H7 (cell line): ENCODE data around the gene DCC. TPM values are rescaled to one million over a fixed set of nuclear protein-coding genes. Genes with fewer than 3 reads are reported as not detected.

Experiments used
- DNase-seq: peaks from one replicate; pipeline ENCODE4 v3.0.0; 2012
- H3K27me3 ChIP-seq: 2 replicates; pipeline ENCODE4 v1.6.0; 2011; ENCODE audit warnings: mild to moderate bottlenecking, low read length; ENCODE audit not compliant: control insufficient read depth, insufficient read depth
- H3K36me3 ChIP-seq: replicated peaks from 2 replicates; pipeline ENCODE4 v1.5.1; 2011; ENCODE audit warnings: low read length; ENCODE audit not compliant: control insufficient read depth, insufficient read depth
- H3K4me3 ChIP-seq: 2 replicates; pipeline ENCODE4 v1.5.1; 2011; ENCODE audit warnings: low read depth, mild to moderate bottlenecking, control low read depth, low read length, moderate library complexity; ENCODE audit not compliant: insufficient read depth
- total RNA-seq: library from RNA; depleted of rRNA; stranded (reverse); fragments of >200 nt; shearing (Covaris generic); gene quantifications from 2 replicates; pipeline ENCODE4 v1.2.3, GENCODE V29; 2014

Gene DCC
- total RNA-seq, 1 experiment from 2014 or later = 1.3 TPM

GRCh38 chr18:52426041-52426440, 86.0 kb downstream of the DCC start:
- Histone ChIP-seq H3K4me3 (no peak overlapping the region), H3K36me3 (no peaks in the 10 kb centered on the region), H3K27me3 (no peaks in the 10 kb centered on the region)
- no peak for DNase-seq

GRCh38 chr18:52426462-52426861, 86.5 kb downstream of the DCC start:
- H3K27me3 ChIP-seq = no peaks in the 10 kb centered on the region
- H3K36me3 ChIP-seq = no peaks in the 10 kb centered on the region
- DNase-seq = no peak
- H3K4me3 ChIP-seq = no peak overlapping the region

DNA sequence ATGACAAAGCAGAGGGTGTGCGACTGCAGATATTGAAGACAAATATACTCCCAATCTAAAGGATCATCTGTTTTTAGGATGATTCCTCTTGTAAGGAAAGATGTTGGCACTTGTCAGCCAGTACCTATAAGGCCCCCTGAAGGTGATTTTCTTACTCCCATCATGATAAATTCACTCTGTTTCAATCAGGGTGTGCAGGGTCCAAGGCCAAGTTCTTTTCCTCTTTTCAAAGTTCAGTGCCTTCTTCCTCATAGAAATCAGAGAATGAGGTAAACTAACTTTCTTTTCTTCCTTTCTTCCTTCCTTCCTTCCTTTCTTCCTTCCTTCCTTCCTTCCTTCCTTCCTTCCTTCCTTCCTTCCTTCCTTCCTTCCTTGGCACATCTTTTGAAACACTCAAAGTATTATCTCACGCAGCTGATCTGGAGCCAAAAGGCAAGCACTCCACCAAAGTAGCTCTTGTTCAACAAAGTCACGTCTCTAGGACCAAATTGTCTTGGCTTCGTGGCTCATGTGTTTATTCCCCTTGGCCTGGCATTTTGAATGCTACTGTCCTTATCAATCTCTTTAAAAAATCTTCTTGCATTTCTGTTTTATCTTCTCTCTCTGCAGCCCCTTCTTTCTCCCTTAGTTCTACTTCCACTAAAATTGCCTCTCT, 87.7 kb downstream of the DCC start:
- Histone ChIP-seq H3K27me3 (no peaks in the 10 kb centered on the region), H3K36me3 (no peaks in the 10 kb centered on the region), H3K4me3 (no peak overlapping the region)
- no peak for DNase-seq

DNA sequence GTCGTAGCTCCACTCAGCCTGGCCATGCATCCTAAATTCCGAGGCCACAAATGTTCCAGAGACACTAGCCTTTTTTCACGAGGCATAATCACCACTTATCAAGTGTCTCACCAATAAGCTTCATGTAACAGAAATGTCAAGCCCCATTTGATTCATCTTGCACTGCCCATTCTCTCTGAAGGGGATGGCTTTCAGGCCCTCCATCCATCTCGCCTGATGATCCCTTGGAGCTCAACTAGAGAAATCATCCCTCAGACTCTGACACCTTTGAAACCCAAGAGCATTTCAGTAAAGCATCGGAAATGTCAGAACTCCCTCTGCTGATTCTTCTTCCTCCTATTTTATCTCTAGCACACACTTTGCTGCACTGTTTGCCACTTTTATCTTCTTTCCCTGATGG, 91.7 kb downstream of the DCC start:
- Histone ChIP-seq H3K27me3 (no peaks in the 10 kb centered on the region), H3K36me3 (no peaks in the 10 kb centered on the region), H3K4me3 (no peak overlapping the region)
- no peak for DNase-seq

GRCh38 chr18:52433797-52434196, 93.8 kb downstream of the DCC start:
- no peak overlapping the region for H3K4me3 ChIP-seq
- no peak for DNase-seq
- no peaks in the 10 kb centered on the region for H3K36me3 ChIP-seq
- no peaks in the 10 kb centered on the region for H3K27me3 ChIP-seq

GRCh38 chr18:52435301-52435700, 95.3 kb downstream of the DCC start:
- Histone ChIP-seq H3K4me3 (no peak overlapping the region), H3K36me3 (no peaks in the 10 kb centered on the region), H3K27me3 (no peaks in the 10 kb centered on the region)
- DNase-seq = no peak

DNA sequence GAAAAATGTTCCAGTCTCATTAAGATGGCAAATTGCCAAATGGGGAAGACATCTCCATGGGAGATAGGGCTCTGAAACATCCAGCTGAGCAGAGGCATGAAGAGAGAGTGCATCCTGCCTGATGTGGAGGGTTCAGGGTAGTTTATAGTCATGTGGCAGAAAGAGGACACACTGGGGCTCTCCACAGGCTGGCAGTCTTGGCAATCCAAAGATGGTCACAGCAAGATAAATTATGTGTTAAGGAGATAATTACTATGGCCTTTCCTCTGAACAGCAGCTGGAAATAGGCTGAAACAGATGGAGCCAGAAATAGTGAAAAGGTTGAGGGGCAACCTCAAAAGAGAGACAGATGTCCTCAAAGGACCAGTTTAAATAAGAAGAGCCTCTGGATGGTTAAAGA, 97.2 kb downstream of the DCC start:
- H3K4me3 ChIP-seq = no peak overlapping the region
- no peaks in the 10 kb centered on the region for H3K27me3 ChIP-seq
- DNase-seq = no peak
- H3K36me3 ChIP-seq = no peaks in the 10 kb centered on the region

- Histone ChIP-seq H3K27me3 (no peaks in the 10 kb centered on the region), H3K4me3 (no peak overlapping the region), H3K36me3 (no peaks in the 10 kb centered on the region)
- DNase-seq = no peak
Measured at GRCh38 chr18:52439457-52439856, 99.5 kb downstream of the DCC start.

DNA sequence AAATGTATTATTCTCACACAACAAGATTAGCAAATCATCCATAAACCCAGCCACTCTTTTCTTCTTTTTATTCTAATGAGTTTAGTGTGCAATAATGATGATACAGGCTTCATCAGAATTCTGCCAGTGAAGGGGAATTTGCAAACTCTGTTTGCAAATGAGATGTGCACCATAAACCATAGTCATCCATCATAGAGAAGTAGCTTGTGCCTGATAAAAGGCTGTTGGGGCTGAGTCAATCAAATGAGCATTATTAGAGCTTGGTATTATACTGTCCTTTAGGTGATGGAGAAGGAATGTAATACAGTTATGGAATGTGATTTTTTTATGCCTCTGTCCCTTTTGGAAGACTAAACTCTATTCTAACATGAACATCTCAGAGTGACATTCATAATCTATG, 101.8 kb downstream of the DCC start:
- Histone ChIP-seq H3K27me3 (no peaks in the 10 kb centered on the region), H3K36me3 (no peaks in the 10 kb centered on the region), H3K4me3 (no peak overlapping the region)
- DNase-seq = no peak

- no peaks in the 10 kb centered on the region for H3K27me3 ChIP-seq
Measured at GRCh38 chr18:52442686-52443085, 102.7 kb downstream of the DCC start.

GRCh38 chr18:52451256-52451655, 111.3 kb downstream of the DCC start:
- no peaks in the 10 kb centered on the region for H3K36me3 ChIP-seq
- H3K27me3 ChIP-seq = no peaks in the 10 kb centered on the region
- DNase-seq = no peak
- no peak overlapping the region for H3K4me3 ChIP-seq

More at GRCh38 chr18:52442686-52443085, 102.7 kb downstream of the DCC start:
- H3K36me3 ChIP-seq = no peaks in the 10 kb centered on the region
- DNase-seq = no peak
- H3K4me3 ChIP-seq = no peak overlapping the region

- Histone ChIP-seq H3K27me3 (no peaks in the 10 kb centered on the region), H3K4me3 (no peak overlapping the region), H3K36me3 (no peaks in the 10 kb centered on the region)
- DNase-seq = no peak
Measured at GRCh38 chr18:52451851-52452250, 111.9 kb downstream of the DCC start.

DNA sequence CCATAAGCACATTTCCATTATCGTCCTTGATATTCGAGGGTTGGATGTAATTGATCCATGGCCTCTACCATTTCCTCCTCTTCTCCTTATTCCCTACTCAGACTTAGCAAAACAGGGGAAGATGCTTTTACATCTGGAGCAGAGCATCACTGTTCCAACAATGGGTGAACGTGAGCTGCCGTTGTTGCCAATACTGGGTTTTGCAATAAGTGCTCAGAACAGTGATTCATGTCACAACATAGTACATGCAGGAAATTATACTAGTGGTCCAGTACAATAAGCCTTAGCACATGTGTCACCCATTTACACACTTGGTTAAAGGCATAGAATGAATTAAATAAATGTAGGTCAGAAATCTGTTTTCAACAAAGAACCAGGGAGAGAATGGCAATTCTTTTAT, 112.4 kb downstream of the DCC start:
- Histone ChIP-seq H3K27me3 (no peaks in the 10 kb centered on the region), H3K4me3 (no peak overlapping the region), H3K36me3 (no peaks in the 10 kb centered on the region)
- DNase-seq = no peak

GRCh38 chr18:52459890-52460289, 119.9 kb downstream of the DCC start:
- Histone ChIP-seq H3K36me3 (no peaks in the 10 kb centered on the region), H3K27me3 (no peaks in the 10 kb centered on the region), H3K4me3 (no peak overlapping the region)
- DNase-seq = no peak

- H3K4me3 ChIP-seq = no peak overlapping the region
- DNase-seq = no peak
- no peaks in the 10 kb centered on the region for H3K27me3 ChIP-seq
- H3K36me3 ChIP-seq = no peaks in the 10 kb centered on the region
Measured at GRCh38 chr18:52462853-52463252, 122.9 kb downstream of the DCC start.

- Histone ChIP-seq H3K4me3 (no peak overlapping the region), H3K36me3 (no peaks in the 10 kb centered on the region), H3K27me3 (no peaks in the 10 kb centered on the region)
- DNase-seq = no peak
Measured at GRCh38 chr18:52465391-52465790, 125.4 kb downstream of the DCC start.
